Calu3 (cell line): ENCODE measurements around the gene CD34. TPM values are rescaled to one million over a fixed set of nuclear protein-coding genes. Genes with fewer than 3 reads are reported as not detected.

Experiments
- BruUV-seq: library from RNA; stranded (reverse); fragments of 400-500 nt; replicated peaks from 2 replicates; lab custom pipeline; 2021; lab: Mats Ljungman, UMichigan
- CTCF ChIA-PET: fragments of 300-600 bp; sonication (Branson Sonifier 250); formaldehyde crosslinking; loops from one replicate; lab custom pipeline; 2022; ENCODE audit warnings: antibody characterized with exemption; lab: Charles Lee
- DNase-seq: peaks from one replicate; pipeline ENCODE4 v3.0.0; 2022
- H3K27ac Mint-ChIP-seq: one replicate; pipeline ENCODE4 v1.8.0; 2022; ENCODE audit warnings: mixed read lengths; ENCODE audit not compliant: unreplicated experiment
- H3K27me3 Mint-ChIP-seq: one replicate; pipeline ENCODE4 v1.8.0; 2022; ENCODE audit warnings: mixed read lengths; ENCODE audit not compliant: unreplicated experiment
- H3K36me3 Mint-ChIP-seq: one replicate; pipeline ENCODE4 v1.8.0; 2022; ENCODE audit warnings: mild to moderate bottlenecking, moderate library complexity, mixed read lengths; ENCODE audit not compliant: insufficient read depth, unreplicated experiment
- H3K4me1 Mint-ChIP-seq: one replicate; pipeline ENCODE4 v1.8.0; 2022; ENCODE audit warnings: mild to moderate bottlenecking, low read depth, mixed read lengths; ENCODE audit not compliant: unreplicated experiment
- H3K4me3 Mint-ChIP-seq: one replicate; pipeline ENCODE4 v1.8.0; 2022; ENCODE audit warnings: mild to moderate bottlenecking, low read depth, moderate library complexity, mixed read lengths; ENCODE audit not compliant: unreplicated experiment
- H3K9me3 Mint-ChIP-seq: one replicate; pipeline ENCODE4 v1.8.0; 2022; ENCODE audit warnings: low read depth, mixed read lengths; ENCODE audit not compliant: unreplicated experiment
- intact Hi-C: fragments of 100-400 bp; cut with micrococcal nuclease; formaldehyde crosslinking; loops from one replicate; pipeline ENCODE4 v1.10.0; 2022; ENCODE audit not compliant: unreplicated experiment
- total RNA-seq: library from RNA; stranded (reverse); gene quantifications from 2 replicates; pipeline ENCODE4 v1.2.3, GENCODE V29; 2022
- TF ChIP-seq, protein P1 (sequence below): fragments of 200-600 bp; IDR thresholded peaks from one replicate; pipeline ENCODE4 v1.8.0; 2022; ENCODE audit warnings: antibody characterized with exemption; ENCODE audit not compliant: unreplicated experiment

Gene CD34
- total RNA-seq, 1 experiment from 2014 or later: 0.24 TPM

DNA sequence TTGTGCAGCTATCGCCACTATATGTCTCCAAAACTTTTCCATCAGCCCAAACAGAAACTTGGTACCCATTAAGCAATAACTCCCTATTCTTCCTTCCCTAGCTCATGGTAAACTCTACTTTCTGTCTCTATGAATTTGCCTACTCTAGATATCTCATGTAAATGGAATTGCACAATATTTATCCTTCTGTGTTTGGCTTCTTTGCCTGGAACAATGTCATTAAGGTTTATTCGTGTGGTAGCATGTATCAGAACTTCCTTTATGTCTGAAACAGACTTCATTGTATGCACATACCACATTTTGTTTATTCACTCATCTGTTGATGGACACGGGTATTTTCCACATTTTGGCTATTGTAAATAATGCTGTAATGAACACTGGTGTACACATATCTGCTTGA is 40.7 kb upstream of the CD34 start:
- CTCF ChIA-PET: interaction anchor here (0.6 to 2.7 kb wide), 3 partner anchors 12 to 154 kb away, joined by 3 to 9 read pairs (median 3); no protein-coding TSS in a partner anchor
- no peak overlapping the region for H3K4me3 Mint-ChIP-seq
- intact Hi-C loops: no loop called here
- H3K4me1 Mint-ChIP-seq: no peaks in the 10 kb centered on the region
- no peaks in the 10 kb centered on the region for H3K36me3 Mint-ChIP-seq
- H3K27ac Mint-ChIP-seq: no peak overlapping the region
- TF ChIP-seq, protein P1, sequence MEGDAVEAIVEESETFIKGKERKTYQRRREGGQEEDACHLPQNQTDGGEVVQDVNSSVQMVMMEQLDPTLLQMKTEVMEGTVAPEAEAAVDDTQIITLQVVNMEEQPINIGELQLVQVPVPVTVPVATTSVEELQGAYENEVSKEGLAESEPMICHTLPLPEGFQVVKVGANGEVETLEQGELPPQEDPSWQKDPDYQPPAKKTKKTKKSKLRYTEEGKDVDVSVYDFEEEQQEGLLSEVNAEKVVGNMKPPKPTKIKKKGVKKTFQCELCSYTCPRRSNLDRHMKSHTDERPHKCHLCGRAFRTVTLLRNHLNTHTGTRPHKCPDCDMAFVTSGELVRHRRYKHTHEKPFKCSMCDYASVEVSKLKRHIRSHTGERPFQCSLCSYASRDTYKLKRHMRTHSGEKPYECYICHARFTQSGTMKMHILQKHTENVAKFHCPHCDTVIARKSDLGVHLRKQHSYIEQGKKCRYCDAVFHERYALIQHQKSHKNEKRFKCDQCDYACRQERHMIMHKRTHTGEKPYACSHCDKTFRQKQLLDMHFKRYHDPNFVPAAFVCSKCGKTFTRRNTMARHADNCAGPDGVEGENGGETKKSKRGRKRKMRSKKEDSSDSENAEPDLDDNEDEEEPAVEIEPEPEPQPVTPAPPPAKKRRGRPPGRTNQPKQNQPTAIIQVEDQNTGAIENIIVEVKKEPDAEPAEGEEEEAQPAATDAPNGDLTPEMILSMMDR: no peak
- peaks cover 6% of the 10 kb centered on the region for H3K27me3 Mint-ChIP-seq
- no TSS peak for BruUV-seq
- no peak for DNase-seq
- no peaks in the 10 kb centered on the region for H3K9me3 Mint-ChIP-seq

DNA sequence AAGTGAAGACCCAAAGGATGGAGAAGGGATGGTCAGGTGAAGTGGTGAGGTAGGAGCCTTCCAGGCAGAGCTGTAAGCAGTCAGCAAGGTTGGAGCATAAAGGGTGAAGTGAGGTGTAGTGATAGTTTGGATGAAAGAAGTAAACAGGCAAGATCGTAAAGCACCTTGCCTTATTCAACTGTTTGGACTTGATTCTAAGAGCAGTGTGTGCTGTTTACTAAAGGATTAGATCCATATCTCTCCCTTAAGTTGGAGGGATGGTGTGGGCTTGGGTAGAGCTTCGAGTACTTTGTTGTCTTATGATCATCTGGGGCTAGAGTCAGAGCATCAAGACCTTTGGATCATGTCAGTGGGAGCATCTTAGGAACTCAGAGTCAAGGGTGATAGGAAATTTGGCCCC is 39.8 kb upstream of the CD34 start:
- no peak overlapping the region for H3K4me3 Mint-ChIP-seq
- intact Hi-C loops: no loop called here
- BruUV-seq: no TSS peak
- H3K27me3 Mint-ChIP-seq: no peaks in the 10 kb centered on the region
- CTCF ChIA-PET: interaction anchor here (0.5 kb wide), 1 partner anchor 546 kb away, joined by 4 read pairs; no protein-coding TSS in a partner anchor
- H3K4me1 Mint-ChIP-seq: no peaks in the 10 kb centered on the region
- no peaks in the 10 kb centered on the region for H3K9me3 Mint-ChIP-seq
- no peak overlapping the region for H3K27ac Mint-ChIP-seq
- H3K36me3 Mint-ChIP-seq: no peaks in the 10 kb centered on the region
- no peak for DNase-seq
- TF ChIP-seq, protein P1: no peak

DNA sequence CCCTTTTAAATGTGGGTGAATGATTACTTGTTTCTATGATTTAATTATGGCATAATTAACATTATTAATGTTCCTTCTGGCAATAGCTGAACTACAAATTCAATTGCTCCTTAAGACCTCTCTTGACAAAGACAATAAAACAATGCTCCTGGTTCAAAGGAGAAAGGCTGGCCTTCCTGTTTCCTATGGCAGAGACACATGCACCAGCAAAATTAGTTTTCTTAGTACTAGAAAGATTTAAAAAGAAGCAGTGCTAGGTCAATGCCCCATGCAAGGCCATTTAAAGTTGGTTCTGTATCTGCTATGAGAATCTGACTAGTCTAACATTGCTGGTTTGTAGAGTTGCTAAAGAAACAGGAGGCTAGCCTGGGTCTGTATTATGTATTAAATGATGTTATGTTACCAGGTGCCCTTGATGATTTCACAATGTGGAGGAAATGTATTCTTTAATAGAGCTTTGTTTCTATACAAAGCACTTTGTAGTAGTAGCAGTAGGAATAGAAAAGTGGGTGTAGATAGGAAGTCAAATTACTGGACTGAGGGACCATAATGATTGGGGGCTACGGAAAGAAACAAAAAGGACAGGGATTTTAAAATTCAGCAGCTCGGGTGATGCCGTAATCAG is 38.8 kb upstream of the CD34 start:
- CTCF ChIA-PET: no interaction called here
- Mint-ChIP-seq H3K4me1 (no peaks in the 10 kb centered on the region), H3K9me3 (no peaks in the 10 kb centered on the region), H3K4me3 (no peak overlapping the region), H3K36me3 (no peaks in the 10 kb centered on the region), H3K27ac (no peak overlapping the region), H3K27me3 (no peaks in the 10 kb centered on the region)
- TF ChIP-seq, protein P1: no peak
- intact Hi-C loops: no loop called here
- no peak for DNase-seq
- BruUV-seq: no TSS peak

DNA sequence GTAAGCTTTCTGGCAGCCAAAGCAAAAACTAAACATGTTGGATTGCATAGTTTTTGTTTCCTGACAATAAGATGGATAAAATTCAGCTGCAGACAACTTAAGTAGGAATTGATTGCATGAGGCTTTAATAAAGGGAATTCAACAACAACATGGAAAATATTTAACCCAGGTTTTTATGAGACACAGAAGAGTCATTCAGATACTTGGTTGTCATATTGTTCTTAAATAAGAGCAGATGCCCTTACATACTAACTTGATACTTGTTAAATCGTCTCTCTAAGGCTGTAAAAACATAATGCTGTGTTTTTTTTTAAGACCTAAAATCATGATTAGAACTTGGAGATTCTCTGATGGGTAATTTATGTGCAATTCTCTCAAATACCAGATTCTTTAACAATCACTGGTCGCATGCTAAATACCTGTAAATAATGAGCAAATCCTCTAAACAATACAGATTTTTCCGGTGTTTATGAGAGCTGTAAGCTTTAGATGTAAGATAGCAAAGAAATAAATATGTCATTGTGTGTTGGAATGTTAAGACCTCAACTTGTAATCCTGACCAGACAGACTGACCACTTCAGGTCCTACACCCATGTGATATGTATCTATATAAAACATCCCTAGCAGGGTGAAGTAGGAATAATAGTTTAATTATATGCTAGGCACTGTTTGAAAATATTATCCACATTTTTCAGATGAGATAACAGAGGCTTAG is 37.8 kb upstream of the CD34 start:
- CTCF ChIA-PET: no interaction called here
- intact Hi-C loops: no loop called here
- Mint-ChIP-seq H3K36me3 (no peaks in the 10 kb centered on the region), H3K4me1 (no peaks in the 10 kb centered on the region), H3K4me3 (no peak overlapping the region), H3K27ac (no peak overlapping the region), H3K9me3 (no peaks in the 10 kb centered on the region), H3K27me3 (no peaks in the 10 kb centered on the region)
- no TSS peak for BruUV-seq
- TF ChIP-seq, protein P1: no peak
- DNase-seq: no peak
